Measurements from ENCODE around the gene CYP4Z1.

GRCh38 chr1:47161298-47162040 lies 94.4 kb downstream of the CYP4Z1 start:
- TF ChIP-seq CTCF (IDR thresholded peaks at IDR 0.05) (no peak), EP300 (IDR thresholded peaks at IDR 0.05) (no peak)

All from stomach (tissue), 4 donors.